ENCODE measurements around the gene SPATS2. TPM values are rescaled to one million over a fixed set of nuclear protein-coding genes. Genes with fewer than 3 reads are reported as not detected.
A peak's percentile ranks its signal among the peaks of the same experiment; 100 is the strongest.

The SPATS2 gene
- total RNA-seq, 1 experiment from 2014 or later: 74.2 TPM

- no peaks in the 10 kb centered on the region for H3K27me3 ChIP-seq (ENCODE audit: insufficient read depth, low read length)
- H3K27ac ChIP-seq (ENCODE audit: low read depth, low read length): no peak overlapping the region
- peak overlapping the region; percentile 19; the same call in 1 of the 2 replicates for H3K4me2 ChIP-seq (ENCODE audit: low read length)
- DNase-seq (ENCODE audit: low read depth, low spot score) (no peak), ATAC-seq (no peak)
- no peaks in the 10 kb centered on the region for H3K9me2 ChIP-seq (ENCODE audit: insufficient read depth)
- intact Hi-C loops (cut with micrococcal nuclease): no loop called here
- TF ChIP-seq RAD21 (IDR thresholded peaks at IDR 0.05; ENCODE audit: low read depth) (no peak), CBX3 (IDR thresholded peaks at IDR 0.05; ENCODE audit: low read depth) (no peak), ZNF274 (IDR thresholded peaks at IDR 0.05; ENCODE audit: low read depth, low read length) (no peak), JUND (IDR thresholded peaks at IDR 0.05) (no peak), EZH2 (IDR thresholded peaks at IDR 0.05) (no peak), EZH2phosphoT487 (IDR thresholded peaks at IDR 0.05; ENCODE audit: borderline replicate concordance) (no peak), SP1 (IDR thresholded peaks at IDR 0.05; ENCODE audit: low read depth) (no peak), ELF1 (IDR thresholded peaks at IDR 0.05; ENCODE audit: borderline replicate concordance, low read depth) (no peak), ZFX (IDR thresholded peaks at IDR 0.05) (no peak), EGR1 (IDR thresholded peaks at IDR 0.05; ENCODE audit: low read depth) (no peak)
- no peak overlapping the region for H2AFZ ChIP-seq (ENCODE audit: low read depth, low read length, poor library complexity, severe bottlenecking)
- no peaks in the 10 kb centered on the region for H3K9me3 ChIP-seq (ENCODE audit: control insufficient read depth in 1 of 2, insufficient read depth in 1 of 2, low read depth in 1 of 2, low read length in 2 of 2)
- no peak overlapping the region for H3K9ac ChIP-seq (ENCODE audit: low read length)
- BruUV-seq (replicated peaks): no TSS peak
- peaks cover 34% of the 10 kb centered on the region in 2 experiments for H3K4me1 ChIP-seq (ENCODE audit: control insufficient read depth in 1 of 2, insufficient read depth in 2 of 2, low read length in 2 of 2)
- ChIA-PET CTCF (no interaction called here), RAD21 (ENCODE audit: low non-redundant PET in 1 of 2, low total read pairs in 2 of 2, uncharacterized antibody in 2 of 2, unreplicated experiment in 2 of 2) (no interaction called here), POLR2A (no interaction called here)
- no peaks in the 10 kb centered on the region for H3K36me3 ChIP-seq (ENCODE audit: control insufficient read depth in 1 of 2, insufficient read depth in 2 of 2, low read length in 2 of 2)
- peaks cover 72% of the 10 kb centered on the region for H3K79me2 ChIP-seq (ENCODE audit: insufficient read depth, low read length)
- no peaks in the 10 kb centered on the region for H4K20me1 ChIP-seq (ENCODE audit: insufficient read depth)
- H3K4me3 ChIP-seq (replicated peaks in 1 of 2; ENCODE audit: low read depth in 1 of 2, low read length in 2 of 2): no peak overlapping the region
These were observed 47.1 kb downstream of the SPATS2 start for GRCh38 chr12:49414364-49414763.

DNA sequence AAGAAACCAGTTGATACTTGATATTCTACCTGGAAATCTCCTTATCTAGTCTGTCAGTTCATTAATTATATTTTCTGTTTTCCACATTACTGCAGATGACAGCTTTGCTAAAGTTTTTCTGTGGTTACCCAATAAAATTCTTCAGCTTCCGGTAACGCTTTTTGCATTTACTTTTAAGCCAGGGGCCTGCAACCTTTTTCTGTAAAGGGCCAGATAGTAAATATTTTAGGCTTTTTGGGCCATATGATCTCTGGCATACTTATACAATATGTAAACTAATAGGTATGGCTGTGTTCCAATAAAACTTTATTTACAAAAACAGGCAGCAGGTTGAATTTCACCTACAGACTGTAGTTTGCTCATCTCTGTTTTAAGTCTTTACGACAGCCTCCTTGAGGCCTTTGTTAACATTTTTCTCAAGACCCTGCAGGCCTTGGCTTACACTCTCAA, 48.3 kb downstream of the SPATS2 start:
- Histone ChIP-seq H3K9me3 (ENCODE audit: control insufficient read depth in 1 of 2, insufficient read depth in 1 of 2, low read depth in 1 of 2, low read length in 2 of 2) (no peaks in the 10 kb centered on the region), H3K79me2 (ENCODE audit: insufficient read depth, low read length) (peaks cover 74% of the 10 kb centered on the region), H4K20me1 (ENCODE audit: insufficient read depth) (no peaks in the 10 kb centered on the region), H3K4me2 (ENCODE audit: low read length) (no peak overlapping the region), H3K9me2 (ENCODE audit: insufficient read depth) (no peaks in the 10 kb centered on the region), H3K9ac (ENCODE audit: low read length) (no peak overlapping the region), H2AFZ (ENCODE audit: low read depth, low read length, poor library complexity, severe bottlenecking) (no peak overlapping the region), H3K27me3 (ENCODE audit: insufficient read depth, low read length) (no peaks in the 10 kb centered on the region), H3K36me3 (ENCODE audit: control insufficient read depth in 1 of 2, insufficient read depth in 2 of 2, low read length in 2 of 2) (no peaks in the 10 kb centered on the region), H3K27ac (ENCODE audit: low read depth, low read length) (peak overlapping the region; percentile 20; the same call in 1 of the 2 replicates), H3K4me3 (replicated peaks in 1 of 2; ENCODE audit: low read depth in 1 of 2, low read length in 2 of 2) (no peak overlapping the region), H3K4me1 (ENCODE audit: control insufficient read depth in 1 of 2, insufficient read depth in 2 of 2, low read length in 2 of 2) (peaks cover 34% of the 10 kb centered on the region in 2 experiments)
- ATAC-seq (no peak), DNase-seq (ENCODE audit: low read depth, low spot score) (no peak)
- RAD21 ChIA-PET (ENCODE audit: low non-redundant PET in 1 of 2, low total read pairs in 2 of 2, uncharacterized antibody in 2 of 2, unreplicated experiment in 2 of 2): no interaction called here
- POLR2A ChIA-PET: no interaction called here
- CTCF ChIA-PET: no interaction called here
- intact Hi-C loops (cut with micrococcal nuclease): no loop called here
- no TSS peak for BruUV-seq (replicated peaks)
- TF ChIP-seq TCF7L2 (IDR thresholded peaks at IDR 0.05; ENCODE audit: borderline replicate concordance, extremely low read depth, insufficient read depth, insufficient read length): no peak
- no peak for TF ChIP-seq SRF (IDR thresholded peaks at IDR 0.05; ENCODE audit: low read depth)
- TF ChIP-seq MAX (IDR thresholded peaks at IDR 0.05): no peak
- TF ChIP-seq POLR2AphosphoS5 (IDR thresholded peaks at IDR 0.05; ENCODE audit: low read depth, low read length): no peak
- TF ChIP-seq, protein P1, sequence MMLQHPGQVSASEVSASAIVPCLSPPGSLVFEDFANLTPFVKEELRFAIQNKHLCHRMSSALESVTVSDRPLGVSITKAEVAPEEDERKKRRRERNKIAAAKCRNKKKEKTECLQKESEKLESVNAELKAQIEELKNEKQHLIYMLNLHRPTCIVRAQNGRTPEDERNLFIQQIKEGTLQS (IDR thresholded peaks at IDR 0.05): no peak
- no peak for TF ChIP-seq FOSL1 (IDR thresholded peaks at IDR 0.05; ENCODE audit: low read depth)
- TF ChIP-seq EGR1 (IDR thresholded peaks at IDR 0.05; ENCODE audit: low read depth): no peak
- no peak for TF ChIP-seq RAD21 (IDR thresholded peaks at IDR 0.05; ENCODE audit: low read depth)
- TF ChIP-seq CTCF (IDR thresholded peaks at IDR 0.05 in 2 of 3, conservative IDR thresholded peaks at IDR 0.05 in 1 of 3; ENCODE audit: borderline replicate concordance in 1 of 3, insufficient read depth in 1 of 3, low read depth in 2 of 3, low read length in 2 of 3): no peak
- TF ChIP-seq ZFX (IDR thresholded peaks at IDR 0.05): no peak
- TF ChIP-seq, protein P2, sequence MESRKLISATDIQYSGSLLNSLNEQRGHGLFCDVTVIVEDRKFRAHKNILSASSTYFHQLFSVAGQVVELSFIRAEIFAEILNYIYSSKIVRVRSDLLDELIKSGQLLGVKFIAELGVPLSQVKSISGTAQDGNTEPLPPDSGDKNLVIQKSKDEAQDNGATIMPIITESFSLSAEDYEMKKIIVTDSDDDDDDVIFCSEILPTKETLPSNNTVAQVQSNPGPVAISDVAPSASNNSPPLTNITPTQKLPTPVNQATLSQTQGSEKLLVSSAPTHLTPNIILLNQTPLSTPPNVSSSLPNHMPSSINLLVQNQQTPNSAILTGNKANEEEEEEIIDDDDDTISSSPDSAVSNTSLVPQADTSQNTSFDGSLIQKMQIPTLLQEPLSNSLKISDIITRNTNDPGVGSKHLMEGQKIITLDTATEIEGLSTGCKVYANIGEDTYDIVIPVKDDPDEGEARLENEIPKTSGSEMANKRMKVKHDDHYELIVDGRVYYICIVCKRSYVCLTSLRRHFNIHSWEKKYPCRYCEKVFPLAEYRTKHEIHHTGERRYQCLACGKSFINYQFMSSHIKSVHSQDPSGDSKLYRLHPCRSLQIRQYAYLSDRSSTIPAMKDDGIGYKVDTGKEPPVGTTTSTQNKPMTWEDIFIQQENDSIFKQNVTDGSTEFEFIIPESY (IDR thresholded peaks at IDR 0.05; ENCODE audit: extremely low read depth, insufficient replicate concordance, low read length): no peak
